Inflammatory macrophage treated with lipopolysaccharide for 1 hour (primary cell): ENCODE measurements around the gene TFDP3.

ENCODE experiments used
- DNase-seq, 2 donors: peaks; one replicate each; pipeline ENCODE4 v3.0.0-alpha.2; 2020 to 2022

TFDP3 gene, protein sequence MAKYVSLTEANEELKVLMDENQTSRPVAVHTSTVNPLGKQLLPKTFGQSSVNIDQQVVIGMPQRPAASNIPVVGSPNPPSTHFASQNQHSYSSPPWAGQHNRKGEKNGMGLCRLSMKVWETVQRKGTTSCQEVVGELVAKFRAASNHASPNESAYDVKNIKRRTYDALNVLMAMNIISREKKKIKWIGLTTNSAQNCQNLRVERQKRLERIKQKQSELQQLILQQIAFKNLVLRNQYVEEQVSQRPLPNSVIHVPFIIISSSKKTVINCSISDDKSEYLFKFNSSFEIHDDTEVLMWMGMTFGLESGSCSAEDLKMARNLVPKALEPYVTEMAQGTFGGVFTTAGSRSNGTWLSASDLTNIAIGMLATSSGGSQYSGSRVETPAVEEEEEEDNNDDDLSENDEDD

DNA sequence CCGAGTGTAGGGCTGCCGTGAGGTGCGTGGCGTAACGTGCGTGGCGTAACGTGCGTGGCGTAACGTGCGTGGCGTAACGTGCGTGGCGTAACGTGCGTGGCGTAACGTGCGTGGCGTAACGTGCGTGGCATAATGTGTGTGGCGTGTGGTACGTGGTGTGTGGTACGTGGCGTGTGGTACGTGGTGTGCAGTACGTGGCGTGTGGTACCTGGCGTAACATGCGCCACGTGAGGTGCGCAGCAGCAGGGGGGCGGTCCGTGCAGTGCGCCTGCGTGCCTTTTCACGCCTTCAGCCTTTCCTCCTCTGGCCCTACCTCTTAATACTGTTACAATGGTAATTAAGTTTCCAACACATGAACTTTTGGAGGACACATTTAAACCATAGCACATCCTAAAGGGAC, at the start of gene TFDP3:
Gene TFDP3 (minus strand): TSS at position 26 of the 400 bp plus-strand sequence. CDS start 95 bp downstream, outside the sequence.
- no peak for DNase-seq

DNA sequence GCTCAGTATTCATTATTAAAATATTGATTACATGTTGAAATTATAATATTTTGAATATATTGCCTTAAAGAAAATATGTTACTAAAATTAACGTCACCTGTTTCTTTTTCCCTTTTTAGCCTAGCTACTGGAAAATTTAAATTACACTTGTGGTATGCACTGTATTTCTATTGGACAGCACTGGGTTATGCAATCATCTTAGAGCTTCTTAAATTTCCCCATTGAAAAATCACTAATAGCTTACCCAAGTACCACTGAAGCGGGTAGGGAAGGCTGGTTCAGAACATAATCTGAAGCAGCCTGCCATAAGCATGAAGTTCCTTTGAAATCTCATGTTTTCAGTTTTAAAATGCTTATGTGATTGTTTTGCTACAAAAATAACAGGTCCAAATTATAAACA, 49.5 kb upstream of the TFDP3 start:
- no peak for DNase-seq

DNA sequence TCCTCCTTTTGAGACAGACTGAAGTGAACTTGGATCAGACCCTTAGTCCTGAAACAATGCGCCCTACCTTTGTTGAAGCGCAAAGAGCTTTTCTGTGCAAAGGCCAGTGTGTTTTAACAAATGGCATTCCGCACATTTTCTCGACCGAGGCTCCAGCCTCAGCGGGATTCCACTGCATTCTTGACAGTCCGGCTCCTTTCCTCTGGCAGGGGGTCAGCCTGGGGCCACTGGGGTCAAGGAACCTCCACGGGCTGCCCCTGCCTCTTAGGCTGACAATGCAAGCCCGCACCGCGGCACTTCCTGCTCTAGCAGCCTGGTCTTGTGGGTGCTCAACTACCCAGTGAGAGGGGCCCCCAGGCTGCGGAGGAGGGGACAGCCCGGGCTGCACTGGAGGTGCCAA, 47.2 kb upstream of the TFDP3 start:
- no peak for DNase-seq

DNA sequence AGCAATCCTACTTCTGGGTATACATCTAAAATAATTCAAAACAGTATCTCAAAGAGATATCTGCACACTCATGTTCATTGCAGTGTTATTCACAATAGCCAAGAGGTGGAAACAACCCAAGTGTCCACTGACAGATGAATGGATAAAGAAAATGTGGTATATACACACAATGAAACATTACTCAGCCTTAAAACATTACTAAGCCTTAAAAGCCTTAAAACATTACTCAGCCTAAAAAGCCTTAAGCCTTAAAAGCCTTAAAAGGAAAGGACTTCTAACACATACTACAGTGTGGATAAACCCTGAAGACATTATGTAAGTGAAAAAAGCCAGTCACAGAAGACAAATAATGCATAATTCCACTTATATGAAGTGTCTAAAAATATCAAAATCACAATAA, 40.3 kb upstream of the TFDP3 start:
- no peak for DNase-seq

DNA sequence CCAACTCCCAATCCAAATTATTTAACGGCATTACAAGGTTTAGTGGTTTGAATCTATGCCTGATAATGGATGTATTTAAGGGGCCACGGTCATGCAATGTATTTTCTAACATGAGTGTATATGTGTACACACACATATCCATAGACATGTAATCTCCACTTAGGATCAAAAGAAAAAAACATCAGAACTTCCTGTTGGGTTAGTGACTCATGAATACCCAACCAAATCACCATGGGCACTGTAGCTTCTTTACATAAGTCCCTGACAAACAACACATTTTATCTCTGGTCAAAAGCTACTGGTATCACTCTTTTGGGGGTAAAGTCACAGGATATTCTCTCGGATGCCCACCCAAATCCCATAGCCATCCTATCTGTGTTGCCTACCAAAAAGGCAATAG, 36.5 kb upstream of the TFDP3 start:
- DNase-seq = no peak

DNA sequence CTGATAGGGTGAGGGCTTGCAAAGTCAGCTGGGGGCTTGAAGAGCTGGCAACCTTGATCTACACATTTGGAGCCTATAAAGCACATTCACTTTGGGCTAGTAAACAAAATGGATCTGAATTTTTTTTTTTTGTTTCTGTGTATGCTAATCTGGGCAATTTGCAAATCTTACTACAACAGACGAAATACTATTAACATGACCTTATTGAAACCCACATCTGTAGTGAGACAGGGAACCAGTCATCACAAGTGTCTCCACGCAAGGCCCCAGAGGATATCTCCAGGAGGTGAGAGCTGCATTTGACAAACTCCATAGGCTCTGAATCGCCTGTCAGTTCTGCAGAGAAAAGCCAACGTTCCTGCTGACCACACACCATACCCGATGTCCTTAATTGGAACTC, 33.0 kb upstream of the TFDP3 start:
- no peak for DNase-seq

DNA sequence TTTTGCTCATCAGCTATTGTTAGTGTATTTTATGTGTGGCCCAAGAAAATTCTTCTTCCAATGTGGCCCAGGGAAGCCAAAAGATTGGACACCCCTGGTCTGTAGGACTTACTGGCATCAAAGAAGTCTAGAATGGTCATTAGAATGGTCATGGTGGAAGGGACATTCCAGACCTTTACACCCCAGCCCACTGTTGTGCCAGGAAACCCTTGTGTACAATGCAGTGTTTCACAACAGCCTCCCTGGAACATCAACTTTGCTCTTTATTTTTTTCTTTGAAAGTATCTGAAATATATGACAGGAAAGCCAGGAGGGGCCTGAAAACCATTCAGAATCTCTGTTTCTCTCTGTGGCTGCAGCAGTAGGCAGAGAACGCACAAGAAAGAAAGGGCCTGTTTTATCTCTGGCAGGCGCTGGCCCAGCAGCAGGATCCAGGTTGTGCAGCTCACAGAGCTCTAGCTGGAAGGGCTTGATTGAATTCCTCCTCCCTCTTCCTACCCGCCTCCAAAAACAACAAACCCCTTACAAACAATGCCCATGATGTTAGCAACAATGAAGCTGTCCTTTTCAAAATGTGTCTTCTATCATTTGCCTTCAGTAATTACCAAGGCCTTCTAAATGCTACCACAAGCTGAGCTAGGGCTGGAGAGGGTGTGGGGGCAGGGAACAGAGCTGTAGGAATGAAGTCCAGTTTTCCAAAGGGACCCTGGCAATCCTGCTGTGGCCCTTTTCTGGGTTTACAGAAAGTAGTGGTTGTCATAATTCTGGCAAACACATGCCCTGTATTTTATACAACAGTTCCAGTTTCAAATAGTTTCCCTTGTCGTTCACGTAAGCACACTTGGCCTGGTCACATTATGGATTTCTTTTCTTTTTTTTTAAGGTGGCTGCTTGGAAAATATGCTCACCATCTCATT, 32.3 kb upstream of the TFDP3 start:
- no peak for DNase-seq

DNA sequence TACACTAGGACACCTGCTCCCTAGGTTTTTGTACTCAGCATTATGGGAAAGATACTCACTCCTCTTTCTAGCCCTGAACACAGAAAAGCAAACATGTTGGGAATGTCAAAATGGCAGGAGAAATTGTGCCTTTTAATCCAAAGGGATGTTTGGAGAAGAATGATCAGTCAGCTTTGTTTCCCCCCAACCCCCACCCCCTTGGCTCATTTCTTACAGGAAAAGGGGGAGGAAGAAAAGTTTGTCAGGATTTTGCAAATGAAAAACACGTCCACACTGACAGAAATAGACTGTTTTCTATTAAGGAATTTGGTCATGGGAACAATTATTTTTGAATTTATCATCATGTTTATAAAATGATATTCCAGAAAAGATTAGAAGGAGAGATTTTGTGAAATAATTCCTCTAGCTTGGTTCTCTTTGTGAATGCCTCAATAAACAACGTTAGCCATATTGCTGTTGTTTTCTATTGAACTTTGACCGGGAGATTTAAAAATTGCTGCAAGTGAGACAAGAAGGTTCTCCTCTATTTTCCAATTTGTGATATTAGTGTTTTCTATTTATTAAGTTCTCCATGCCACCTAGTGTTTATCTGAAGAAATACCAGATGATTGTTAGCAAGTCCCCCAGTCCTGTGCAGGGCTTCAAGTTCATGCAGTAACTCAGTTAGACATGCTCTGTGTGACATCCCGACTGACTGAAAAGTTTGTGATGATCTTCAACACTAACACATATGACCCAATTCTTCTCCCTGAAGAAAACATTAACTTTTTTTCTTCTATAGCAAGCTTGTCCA, 31.3 kb upstream of the TFDP3 start:
- DNase-seq = no peak

DNA sequence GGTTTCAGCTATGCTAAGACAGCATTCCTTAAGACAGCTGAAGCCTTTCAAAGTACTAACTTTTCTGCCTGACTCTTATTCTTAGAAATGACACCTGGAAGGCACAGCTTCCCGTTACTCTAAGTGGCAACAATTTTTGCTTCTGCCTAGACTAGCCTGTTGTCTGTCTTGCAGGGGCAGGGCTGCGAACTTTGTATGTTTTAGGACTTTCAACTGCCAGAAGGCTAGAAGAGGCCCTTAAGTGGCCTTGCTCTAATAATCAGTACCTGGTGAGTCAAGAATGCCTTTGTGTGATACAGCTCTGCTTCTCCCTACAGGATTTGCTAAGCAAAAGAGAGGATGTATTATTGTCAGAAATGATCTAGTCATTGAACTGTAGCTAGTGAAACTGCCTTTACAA, 30.0 kb upstream of the TFDP3 start:
- no peak for DNase-seq

DNA sequence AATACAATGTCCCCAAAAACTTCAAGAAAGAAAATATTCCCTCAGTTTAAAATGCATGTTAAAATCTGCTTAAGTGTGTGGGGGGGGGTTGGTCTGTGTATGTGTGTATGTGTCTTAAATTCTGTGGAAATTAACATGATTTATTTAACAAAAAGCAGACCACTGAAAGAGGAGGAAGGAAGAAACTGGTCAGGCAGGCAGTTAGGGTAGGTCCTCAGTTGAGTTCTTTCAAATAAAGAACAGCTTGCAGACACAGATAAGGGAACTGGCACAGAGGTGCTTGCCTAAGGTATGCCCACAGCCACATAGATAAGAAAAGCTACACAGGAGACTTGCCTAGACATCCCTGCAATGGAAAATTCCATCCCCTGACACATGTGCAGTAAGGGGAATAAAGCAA, 28.8 kb upstream of the TFDP3 start:
- DNase-seq = no peak

DNA sequence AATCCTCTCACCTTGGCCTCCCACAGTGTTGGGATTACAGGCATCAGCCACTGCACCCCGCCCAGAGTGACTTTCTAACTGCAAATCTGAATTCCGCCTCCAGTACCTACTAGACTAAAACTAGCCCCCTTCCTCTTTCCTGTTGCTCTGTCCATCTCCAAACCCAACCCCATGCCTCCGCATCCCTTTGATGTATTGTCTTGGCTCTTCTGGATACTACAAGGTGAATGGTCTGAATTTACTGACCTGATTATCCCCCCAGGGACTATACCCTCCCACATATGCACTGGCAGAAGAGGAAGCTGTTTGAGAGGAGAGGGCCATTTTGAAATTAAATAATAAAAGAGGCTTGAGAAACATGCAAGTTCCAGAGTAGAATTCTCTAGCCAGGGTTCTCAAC, 17.7 kb upstream of the TFDP3 start:
- no peak for DNase-seq

DNA sequence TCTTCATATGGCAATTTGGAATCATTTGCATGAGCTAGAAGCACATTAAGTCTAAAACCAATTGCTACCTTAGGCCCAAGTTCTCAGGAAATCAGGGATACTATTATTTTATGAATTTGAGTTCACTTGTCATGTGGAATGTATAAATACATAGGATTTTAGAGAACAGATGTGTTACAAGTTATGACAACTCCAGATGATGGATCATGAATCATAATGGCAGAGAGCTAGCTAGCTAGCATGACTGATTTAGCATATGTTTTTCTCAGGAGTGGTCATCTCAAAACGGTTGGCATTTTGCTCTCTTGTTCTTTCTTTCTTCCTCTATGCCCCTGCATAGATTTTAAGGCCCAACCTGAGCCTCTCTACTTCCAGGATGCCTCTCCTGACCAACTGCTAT, 14.2 kb upstream of the TFDP3 start:
- DNase-seq = no peak

DNA sequence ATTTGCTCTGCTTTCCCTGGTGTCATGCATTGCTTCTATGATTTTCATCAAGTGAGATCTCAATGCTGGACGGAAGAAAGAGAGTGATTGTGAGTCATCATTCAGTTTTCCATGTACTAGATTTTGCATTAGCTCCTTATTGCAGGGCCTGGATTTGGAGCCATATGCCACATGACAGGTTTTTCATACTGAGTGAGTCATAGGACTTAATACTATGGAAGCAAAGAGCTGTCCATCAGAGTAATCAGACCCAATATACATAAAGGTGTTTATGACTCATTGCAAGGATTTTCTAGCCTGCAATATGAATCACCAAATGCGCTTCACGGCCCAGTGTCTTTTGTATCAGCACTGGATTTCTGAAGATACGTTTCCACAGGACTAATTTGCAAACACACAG, 11.2 kb upstream of the TFDP3 start:
- no peak for DNase-seq

DNA sequence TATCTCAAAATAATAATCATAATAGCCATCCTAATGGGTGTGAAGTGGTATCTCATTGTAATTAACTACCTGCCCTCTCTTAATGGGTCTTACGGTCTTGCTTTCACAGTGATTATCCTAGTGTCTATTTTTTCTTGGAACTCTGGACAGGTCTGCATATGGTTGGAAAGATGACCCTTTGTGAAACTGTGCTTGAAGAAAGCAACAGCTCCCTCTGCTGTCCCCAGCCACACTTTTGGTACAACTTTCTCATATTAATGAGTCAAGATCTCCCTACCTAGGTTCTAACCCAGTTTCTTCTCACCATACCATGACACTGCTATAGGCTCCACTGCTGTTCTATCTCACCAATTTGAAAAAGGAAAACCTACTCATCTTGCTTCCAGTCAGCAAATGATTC, 2.4 kb downstream of the TFDP3 start:
- no peak for DNase-seq

DNA sequence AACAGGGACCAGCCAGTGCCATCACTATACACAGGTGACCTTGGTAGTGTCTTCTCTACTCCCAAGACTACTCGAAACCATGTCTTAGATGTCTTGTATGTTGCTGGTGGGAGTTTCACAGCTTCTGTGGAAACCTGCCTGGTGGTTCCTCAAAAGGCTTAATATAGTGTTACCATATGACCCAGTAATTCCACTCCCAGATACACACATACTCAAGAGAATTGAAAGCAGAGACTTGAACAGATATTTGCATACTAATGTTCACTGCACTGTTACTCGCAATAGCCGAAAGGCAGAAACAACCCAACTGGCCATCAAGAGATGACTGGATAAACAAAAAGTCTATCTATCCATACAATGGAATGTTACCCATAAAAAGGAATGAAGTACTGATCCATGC, 3.1 kb downstream of the TFDP3 start:
- no peak for DNase-seq

DNA sequence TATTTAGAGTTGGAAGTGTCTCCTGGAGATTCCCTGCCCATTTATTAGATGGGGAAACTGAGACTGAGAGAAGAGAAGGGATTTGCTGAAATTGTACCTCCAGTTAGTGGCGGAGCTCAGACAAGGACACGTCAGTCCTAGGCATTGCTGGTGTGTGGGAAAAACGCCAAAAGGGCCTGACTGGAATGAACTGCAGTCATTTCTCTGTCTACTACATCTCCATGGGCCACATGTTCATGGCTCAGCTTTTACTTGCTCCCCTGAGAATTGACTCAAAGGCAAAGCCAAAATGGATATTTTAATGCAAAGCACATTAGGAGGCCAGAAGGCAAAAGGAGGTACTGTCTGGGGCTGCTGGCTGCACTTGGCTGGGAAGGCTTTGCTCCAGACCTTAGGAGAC, 3.9 kb downstream of the TFDP3 start:
- DNase-seq = no peak

DNA sequence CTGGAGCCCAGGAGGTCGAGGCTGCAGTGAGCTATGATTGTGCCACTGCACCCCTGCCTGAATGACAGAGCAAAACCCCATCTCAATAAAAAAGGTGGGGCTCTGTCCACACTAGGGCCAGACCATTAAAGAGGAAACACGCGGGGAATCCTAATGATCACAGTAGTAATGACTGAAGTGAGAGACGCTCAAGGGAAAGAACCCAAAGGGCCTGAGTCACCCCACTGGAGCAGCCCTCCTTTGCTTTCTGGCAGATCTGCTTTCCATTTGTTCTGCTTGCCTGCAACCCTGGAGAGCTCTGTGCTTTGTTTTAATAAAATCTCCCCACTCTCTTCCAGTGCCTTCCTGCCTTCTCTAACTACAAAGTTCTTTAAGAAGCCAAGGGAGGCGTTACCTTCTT, 5.0 kb downstream of the TFDP3 start:
- DNase-seq = no peak

DNA sequence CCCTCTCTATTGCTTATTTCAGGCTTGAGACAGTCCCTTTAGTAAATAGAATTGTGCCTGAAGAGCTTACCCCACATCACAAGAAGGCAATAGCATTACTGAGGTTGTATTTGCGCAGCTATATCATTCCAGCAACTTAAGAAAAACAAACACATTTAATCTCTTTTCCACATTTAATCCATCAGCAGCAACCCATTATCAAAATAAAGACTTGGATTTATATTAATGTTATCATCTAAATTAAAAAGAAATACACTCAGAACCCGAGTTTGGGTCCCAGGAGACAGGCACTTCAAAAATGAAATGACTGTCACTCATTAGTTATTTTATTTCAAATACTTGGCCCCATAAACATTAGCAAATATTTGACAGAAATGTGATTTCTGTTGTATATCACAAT, 10.4 kb downstream of the TFDP3 start:
- DNase-seq = no peak

DNA sequence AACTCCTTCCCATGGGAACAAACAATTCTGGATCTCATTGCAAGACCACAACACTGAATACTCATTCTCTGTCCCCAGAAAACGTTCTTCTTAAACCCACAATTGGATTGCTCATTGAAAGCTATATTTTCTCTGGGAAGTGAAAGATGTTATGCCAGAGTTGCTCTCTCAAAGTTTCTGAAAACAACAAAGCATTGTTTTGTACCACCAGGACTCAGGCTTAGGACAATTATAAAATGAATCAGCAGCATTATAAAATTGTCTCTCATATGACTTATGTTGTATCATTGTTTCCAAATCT, 26.5 kb downstream of the TFDP3 start:
- DNase-seq = no peak

DNA sequence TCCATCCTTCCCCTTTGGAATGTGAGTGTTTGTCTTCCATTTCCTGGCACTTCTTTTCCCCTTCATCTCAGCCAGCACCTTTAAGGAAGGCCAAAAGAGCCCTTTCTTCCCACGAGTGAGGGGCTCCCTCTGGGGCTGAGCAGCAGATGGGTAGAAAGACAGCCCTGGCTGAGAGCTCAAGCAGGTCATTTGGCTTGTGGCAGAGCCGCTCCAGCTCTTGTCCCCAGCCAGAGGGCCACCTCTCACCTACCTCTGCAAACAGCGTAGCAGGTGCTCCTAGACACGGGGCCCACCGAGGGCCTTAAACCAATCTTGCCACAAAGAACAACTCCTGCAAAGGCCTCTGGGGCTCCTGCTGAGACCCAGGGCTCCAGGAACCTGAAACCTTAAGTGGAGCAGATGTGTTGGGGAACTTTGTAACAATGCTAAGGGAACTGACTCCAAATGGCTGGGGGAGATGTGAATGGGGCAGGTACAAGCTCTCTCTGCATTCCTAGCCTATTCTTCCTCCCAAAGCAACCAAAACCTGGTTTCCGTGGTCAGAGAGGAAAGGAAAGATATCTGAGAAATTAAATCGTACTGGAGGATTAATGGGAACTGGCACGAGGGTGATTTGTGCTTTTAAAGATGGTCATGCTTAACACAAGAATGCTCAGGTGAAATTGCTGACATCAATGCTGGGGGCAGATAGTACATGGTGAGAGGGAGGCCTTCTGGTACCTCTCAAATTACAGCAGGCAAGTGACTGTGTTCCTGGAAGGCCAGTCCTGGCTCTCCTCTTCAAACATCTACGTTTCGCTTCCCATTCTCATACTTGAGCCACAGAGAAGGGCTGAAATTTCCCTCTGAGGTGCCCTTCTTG, 27.0 kb downstream of the TFDP3 start:
- DNase-seq = no peak

DNA sequence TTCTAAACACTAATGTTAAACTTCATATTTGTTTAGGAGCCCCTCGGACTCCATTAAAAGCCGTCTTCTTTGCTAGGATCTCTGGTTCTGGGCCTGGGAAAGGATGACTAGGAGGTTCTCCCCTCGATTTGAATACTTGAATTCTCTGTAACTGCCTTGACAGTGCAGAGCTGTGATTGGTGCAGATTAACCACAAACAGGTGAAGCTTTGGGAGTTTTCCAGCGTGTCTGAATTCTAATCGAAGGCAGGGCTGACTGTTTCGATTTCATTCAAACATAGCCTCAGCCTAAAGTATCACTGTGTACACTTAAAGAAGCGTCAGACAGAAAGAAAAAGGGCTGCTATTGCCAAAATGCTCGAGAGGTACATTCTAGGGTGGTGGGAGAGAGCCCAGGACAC, 29.0 kb downstream of the TFDP3 start:
- DNase-seq = no peak

DNA sequence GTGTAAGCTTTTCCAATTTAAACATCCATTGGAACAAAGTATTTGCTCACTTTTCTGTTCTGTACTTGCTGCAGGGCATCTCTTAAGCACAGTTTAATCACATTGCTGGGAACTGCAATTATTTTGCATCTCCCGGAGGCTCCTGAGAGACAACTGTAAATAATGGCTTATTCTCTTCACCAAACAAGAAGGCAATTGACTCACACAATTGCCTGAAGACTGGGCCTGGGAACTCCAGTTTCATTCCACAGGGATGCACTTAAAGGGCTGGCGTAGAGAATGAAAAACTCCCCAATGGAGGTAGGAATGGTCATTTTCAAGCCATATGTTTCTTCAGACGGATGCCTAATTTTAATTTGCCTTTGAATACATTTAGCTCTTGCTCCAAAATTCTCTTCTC, 29.5 kb downstream of the TFDP3 start:
- no peak for DNase-seq

DNA sequence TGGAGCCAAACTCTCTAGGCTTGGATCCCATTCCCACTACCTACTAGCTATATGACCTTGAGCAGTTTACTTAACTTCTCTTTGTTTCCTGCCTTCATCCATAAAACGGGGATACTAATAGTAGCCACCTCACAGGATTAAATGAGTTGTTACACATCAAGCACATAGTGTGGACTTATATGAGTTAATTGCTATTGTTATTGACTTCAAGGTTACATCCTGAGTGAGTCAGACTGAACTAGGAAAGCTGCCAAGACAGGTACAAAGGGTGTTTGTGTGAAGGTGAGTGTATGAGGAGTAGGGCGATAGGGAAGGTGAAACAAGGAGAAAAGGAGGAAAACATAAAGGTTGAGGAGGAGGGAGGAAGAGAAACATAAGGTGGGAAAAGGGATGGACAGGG, 32.2 kb downstream of the TFDP3 start:
- DNase-seq = no peak
